22Rv1 (cell line): ENCODE data around the gene AJUBA.

Source experiments
- H3K27ac ChIP-seq: fragments of 450-650 bp; 2 replicates; pipeline ENCODE4 v1.5.1; 2017
- ZFX ChIP-seq: fragments of 450-650 bp; IDR thresholded peaks from 2 replicates; pipeline ENCODE4 v1.6.1; 2017; ENCODE audit warnings: antibody characterized with exemption, borderline replicate concordance
- TF ChIP-seq, protein P1 (sequence below): fragments of 450-650 bp; IDR thresholded peaks from 2 replicates; pipeline ENCODE4 v1.5.1; 2017; ENCODE audit warnings: mild to moderate bottlenecking

Gene AJUBA

DNA sequence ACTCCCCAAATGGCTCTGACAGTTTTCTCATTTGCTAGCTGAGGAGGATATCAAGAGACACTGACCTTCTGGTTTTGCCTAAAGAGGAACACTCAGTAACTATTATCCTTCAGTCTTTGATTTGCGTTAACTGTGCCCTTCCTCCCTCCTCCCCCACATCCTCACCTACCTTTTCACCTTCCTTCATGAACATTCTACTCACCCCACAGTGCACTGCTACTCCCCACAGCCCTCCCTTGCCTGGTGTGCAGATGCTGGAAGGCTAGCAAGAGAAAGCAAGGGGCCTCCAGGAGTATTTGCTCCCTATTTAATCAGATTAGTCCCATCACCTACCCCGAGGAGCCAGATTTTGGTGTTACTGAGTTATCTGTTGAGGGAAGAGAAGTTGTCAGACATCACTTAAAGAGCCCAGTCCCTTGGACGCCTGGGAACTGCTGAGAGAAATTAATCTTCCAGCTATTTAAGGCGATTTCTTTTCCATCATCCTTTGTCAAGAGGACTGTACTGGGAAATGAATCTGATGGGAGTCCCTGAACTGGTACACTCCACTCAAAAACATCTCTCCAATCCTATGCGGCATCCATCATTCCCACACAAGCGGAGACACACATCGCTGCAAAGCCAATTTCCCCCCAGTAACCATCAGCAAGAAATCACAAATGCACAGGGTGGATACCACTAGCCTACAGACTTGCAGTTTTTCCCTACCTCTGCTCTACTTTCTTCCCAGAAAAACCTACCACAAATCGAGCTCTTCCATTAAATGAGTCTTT lies 40.9 kb upstream of the AJUBA start:
- H3K27ac ChIP-seq, result 0 out of 2 replicates have a peak overlapping the region, but pooled peaks have one; percentile 3
- TF ChIP-seq, protein P1, sequence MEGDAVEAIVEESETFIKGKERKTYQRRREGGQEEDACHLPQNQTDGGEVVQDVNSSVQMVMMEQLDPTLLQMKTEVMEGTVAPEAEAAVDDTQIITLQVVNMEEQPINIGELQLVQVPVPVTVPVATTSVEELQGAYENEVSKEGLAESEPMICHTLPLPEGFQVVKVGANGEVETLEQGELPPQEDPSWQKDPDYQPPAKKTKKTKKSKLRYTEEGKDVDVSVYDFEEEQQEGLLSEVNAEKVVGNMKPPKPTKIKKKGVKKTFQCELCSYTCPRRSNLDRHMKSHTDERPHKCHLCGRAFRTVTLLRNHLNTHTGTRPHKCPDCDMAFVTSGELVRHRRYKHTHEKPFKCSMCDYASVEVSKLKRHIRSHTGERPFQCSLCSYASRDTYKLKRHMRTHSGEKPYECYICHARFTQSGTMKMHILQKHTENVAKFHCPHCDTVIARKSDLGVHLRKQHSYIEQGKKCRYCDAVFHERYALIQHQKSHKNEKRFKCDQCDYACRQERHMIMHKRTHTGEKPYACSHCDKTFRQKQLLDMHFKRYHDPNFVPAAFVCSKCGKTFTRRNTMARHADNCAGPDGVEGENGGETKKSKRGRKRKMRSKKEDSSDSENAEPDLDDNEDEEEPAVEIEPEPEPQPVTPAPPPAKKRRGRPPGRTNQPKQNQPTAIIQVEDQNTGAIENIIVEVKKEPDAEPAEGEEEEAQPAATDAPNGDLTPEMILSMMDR, result no peak
- TF ChIP-seq ZFX, result no peak

DNA sequence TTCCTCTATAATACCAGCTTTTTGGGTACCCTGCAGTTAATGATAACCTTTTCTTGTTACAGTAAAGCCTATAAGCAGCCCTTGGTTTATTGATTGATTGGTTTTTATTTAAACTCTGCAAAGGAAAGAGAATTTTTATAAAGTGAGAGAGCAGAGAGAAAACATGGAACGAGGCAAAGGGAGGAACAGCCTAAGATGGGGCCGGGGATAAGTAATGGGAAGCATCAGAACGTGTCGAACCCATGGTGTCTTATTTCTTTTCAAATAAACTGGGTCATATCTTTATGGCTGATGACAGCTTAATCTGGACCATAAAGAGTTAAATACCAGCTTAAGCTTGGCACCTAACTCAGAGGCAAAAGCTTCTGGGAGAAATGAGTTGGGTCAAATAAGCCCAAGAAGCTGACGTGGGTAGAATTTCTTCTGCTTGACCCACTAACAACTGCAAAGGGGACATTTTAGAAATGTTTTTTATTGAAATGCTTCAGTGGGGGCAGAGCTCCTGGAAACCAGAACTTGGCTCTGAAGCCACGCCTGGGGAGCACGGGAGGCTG lies 39.6 kb upstream of the AJUBA start:
- H3K27ac ChIP-seq, result no peak overlapping the region
- TF ChIP-seq, protein P1, result no peak
- TF ChIP-seq ZFX, result no peak

- no peak for TF ChIP-seq ZFX
- TF ChIP-seq, protein P1, result no peak
- no peak overlapping the region for H3K27ac ChIP-seq
These were observed 39.1 kb upstream of the AJUBA start for GRCh38 chr14:23021434-23021833.

DNA sequence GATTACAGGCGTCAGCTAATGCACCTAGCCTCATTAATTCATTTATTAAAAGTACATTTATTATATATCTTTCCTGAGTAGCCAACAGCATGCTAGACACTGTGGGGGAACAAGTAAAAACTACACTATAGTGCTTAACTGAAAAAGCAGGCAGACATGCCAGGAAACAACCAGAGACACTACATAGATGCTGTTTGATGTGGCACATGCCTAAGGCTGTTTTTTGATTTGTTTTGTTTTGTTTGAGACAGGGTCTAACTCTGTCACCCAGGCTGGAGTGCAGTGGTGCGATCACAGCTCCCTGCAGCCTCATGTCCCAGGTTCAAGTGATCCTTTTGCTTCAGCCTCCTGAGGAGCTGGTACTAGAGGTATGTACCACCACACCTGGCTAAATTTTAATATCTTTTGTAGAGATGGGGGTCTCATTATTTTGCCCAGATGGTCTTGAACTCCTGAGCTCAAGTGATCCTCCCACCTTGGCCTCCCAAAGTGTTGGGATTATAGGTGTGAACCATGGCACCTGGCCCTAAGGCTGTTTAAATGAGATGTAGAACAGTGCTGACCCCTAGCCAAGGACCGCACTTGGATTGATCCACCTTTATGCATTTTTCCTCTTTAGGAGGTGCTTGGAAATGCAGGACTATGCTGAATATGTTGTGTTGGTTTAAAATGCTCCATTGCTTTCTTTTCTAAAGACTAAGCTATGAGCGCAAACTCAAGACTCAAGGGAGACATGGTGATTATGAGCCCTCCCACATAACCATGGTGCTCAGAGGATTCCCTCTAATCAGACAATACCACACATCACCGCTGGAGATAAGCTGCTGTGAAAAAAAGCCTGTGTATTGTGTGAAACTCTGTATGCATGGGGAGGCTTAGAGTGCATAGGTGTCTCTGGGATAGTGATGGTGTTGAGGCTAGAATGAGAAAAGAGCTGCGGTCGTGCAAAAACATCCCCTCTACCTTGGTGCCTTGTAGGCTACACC lies 38.1 kb upstream of the AJUBA start:
- TF ChIP-seq, protein P1, result no peak
- TF ChIP-seq ZFX, result no peak
- H3K27ac ChIP-seq, result no peak overlapping the region

DNA sequence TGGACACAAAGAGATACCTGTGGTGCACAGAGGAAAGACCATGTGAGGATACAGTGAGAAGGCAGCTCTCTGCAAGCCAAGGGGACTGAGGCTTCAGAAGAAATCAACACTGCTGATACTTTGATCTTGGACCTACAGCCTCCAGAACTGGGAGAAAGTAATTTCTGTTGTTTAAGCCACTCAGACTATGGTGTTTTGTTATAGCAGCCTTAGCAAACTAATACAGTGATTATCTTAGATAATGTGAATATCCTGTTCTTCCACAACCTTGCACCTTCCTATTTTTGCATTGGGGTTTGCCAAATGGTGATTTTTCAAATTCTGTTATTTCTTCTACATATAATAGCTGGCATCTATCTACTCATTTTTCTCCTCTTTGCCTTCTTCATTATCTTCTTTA lies 35.8 kb upstream of the AJUBA start:
- no peak overlapping the region for H3K27ac ChIP-seq
- no peak for TF ChIP-seq ZFX
- TF ChIP-seq, protein P1, result no peak

DNA sequence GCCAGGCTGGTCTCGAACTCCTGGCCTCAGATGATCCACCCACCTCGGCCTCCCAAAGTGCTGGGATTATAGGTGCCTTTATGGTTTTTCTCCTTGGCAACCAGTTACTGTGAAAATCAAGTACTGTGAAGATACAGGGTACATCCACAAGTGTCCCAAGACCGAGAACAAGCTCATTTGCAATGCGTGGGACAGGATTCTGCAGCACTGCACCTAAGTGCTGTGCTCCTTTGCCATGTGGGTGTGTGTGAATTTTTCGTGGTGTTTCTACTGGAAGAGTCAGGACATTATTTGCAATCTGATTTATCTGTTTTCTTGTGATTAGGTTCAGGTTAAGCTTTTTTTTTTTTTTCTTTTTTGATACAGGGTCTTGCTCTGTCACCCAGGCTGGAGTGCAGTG lies 34.7 kb upstream of the AJUBA start:
- TF ChIP-seq, protein P1, result no peak
- TF ChIP-seq ZFX, result no peak
- H3K27ac ChIP-seq, result no peak overlapping the region
